ENCODE results near the gene POLR2J. TPM values are rescaled to one million over a fixed set of nuclear protein-coding genes. Genes with fewer than 3 reads are reported as not detected.
A peak's percentile ranks its signal among the peaks of the same experiment; 100 is the strongest.

POLR2J gene
- total and polyA plus RNA-seq, 2 experiments from 2014 or later: 32.2 to 167 TPM

DNA sequence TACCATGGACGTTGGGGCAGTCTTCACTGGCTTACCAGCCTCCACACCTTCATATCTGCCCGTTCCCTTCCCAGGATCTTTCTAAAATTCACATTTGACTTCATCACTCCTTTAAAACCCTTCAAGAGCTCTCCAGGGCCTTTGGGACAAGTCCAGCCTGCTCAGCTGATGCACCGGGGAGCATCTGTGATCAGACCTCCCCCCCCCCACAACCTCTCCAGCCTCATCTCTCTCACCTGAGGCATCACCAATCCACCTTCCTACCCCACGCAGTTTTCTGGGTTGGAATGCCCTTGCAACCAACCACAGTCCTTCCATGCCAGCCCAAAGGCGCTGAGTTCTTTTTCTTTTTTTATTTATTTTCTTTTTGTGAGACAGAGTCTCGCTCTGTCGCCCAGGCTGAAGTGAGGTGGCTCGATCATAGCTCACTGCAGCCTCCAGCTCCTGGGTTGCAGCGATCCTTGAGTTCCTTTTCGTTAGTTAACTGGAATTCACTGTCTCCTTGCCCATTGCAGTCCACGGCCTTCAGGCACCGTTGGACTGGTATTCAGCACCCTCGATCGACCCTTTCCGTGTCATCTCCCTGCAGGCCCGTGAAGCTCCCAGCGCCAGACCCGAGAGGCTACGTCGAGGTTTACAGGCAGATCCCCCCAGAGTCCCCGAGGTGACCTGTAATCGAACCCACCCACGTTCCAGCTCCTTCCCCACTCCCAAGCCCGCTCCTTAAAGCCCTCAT is 14.7 kb downstream of the POLR2J start:
- Histone ChIP-seq H3K4me3 (peak overlapping the region; percentile 99), H3K4me1 (ENCODE audit: insufficient read depth) (0 out of 2 replicates have a peak, but pooled peaks cover 11% of the 10 kb centered on the region), H4K20me1 (replicated peaks; ENCODE audit: insufficient read depth) (no peaks in the 10 kb centered on the region), H3K36me3 (ENCODE audit: insufficient read depth) (no peaks in the 10 kb centered on the region), H3F3A (replicated peaks; ENCODE audit: low read depth) (peaks cover 6% of the 10 kb centered on the region; the same call in 1 of the 2 replicates), H2AFZ (peak overlapping the region; percentile 100), H3K4me2 (peak overlapping the region; percentile 98), H3K27ac (ENCODE audit: low read depth) (no peak overlapping the region), H3K9me2 (ENCODE audit: insufficient read depth) (no peaks in the 10 kb centered on the region), H3K27me3 (ENCODE audit: insufficient read depth) (no peaks in the 10 kb centered on the region), H3K79me2 (replicated peaks; ENCODE audit: insufficient read depth) (peaks cover 21% of the 10 kb centered on the region)
- peaks cover 16% of the 10 kb centered on the region for H3K27me3 Mint-ChIP-seq (ENCODE audit: insufficient read depth, low read depth, poor library complexity)
- TF ChIP-seq CREB1 (CRISPR knock-in tag; IDR thresholded peaks at IDR 0.05; ENCODE audit: low read depth) (no peak), REST (IDR thresholded peaks at IDR 0.05; ENCODE audit: unreplicated experiment) (no peak), ZNF114 (CRISPR knock-in tag; IDR thresholded peaks at IDR 0.05) (no peak), JUNB (IDR thresholded peaks at IDR 0.05; ENCODE audit: unreplicated experiment) (no peak), EZH2 (IDR thresholded peaks at IDR 0.05; ENCODE audit: low read depth, unreplicated experiment) (no peak), STAT1 (IDR thresholded peaks at IDR 0.05; ENCODE audit: unreplicated experiment) (no peak), EZH2phosphoT487 (IDR thresholded peaks at IDR 0.05; ENCODE audit: unreplicated experiment) (no peak), ZNF331 (CRISPR knock-in tag; IDR thresholded peaks at IDR 0.05; ENCODE audit: low read depth) (no peak)
- TF ChIP-seq, protein P1, sequence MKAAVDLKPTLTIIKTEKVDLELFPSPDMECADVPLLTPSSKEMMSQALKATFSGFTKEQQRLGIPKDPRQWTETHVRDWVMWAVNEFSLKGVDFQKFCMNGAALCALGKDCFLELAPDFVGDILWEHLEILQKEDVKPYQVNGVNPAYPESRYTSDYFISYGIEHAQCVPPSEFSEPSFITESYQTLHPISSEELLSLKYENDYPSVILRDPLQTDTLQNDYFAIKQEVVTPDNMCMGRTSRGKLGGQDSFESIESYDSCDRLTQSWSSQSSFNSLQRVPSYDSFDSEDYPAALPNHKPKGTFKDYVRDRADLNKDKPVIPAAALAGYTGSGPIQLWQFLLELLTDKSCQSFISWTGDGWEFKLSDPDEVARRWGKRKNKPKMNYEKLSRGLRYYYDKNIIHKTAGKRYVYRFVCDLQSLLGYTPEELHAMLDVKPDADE (IDR thresholded peaks at IDR 0.05): no peak
- TF ChIP-seq, protein P2, sequence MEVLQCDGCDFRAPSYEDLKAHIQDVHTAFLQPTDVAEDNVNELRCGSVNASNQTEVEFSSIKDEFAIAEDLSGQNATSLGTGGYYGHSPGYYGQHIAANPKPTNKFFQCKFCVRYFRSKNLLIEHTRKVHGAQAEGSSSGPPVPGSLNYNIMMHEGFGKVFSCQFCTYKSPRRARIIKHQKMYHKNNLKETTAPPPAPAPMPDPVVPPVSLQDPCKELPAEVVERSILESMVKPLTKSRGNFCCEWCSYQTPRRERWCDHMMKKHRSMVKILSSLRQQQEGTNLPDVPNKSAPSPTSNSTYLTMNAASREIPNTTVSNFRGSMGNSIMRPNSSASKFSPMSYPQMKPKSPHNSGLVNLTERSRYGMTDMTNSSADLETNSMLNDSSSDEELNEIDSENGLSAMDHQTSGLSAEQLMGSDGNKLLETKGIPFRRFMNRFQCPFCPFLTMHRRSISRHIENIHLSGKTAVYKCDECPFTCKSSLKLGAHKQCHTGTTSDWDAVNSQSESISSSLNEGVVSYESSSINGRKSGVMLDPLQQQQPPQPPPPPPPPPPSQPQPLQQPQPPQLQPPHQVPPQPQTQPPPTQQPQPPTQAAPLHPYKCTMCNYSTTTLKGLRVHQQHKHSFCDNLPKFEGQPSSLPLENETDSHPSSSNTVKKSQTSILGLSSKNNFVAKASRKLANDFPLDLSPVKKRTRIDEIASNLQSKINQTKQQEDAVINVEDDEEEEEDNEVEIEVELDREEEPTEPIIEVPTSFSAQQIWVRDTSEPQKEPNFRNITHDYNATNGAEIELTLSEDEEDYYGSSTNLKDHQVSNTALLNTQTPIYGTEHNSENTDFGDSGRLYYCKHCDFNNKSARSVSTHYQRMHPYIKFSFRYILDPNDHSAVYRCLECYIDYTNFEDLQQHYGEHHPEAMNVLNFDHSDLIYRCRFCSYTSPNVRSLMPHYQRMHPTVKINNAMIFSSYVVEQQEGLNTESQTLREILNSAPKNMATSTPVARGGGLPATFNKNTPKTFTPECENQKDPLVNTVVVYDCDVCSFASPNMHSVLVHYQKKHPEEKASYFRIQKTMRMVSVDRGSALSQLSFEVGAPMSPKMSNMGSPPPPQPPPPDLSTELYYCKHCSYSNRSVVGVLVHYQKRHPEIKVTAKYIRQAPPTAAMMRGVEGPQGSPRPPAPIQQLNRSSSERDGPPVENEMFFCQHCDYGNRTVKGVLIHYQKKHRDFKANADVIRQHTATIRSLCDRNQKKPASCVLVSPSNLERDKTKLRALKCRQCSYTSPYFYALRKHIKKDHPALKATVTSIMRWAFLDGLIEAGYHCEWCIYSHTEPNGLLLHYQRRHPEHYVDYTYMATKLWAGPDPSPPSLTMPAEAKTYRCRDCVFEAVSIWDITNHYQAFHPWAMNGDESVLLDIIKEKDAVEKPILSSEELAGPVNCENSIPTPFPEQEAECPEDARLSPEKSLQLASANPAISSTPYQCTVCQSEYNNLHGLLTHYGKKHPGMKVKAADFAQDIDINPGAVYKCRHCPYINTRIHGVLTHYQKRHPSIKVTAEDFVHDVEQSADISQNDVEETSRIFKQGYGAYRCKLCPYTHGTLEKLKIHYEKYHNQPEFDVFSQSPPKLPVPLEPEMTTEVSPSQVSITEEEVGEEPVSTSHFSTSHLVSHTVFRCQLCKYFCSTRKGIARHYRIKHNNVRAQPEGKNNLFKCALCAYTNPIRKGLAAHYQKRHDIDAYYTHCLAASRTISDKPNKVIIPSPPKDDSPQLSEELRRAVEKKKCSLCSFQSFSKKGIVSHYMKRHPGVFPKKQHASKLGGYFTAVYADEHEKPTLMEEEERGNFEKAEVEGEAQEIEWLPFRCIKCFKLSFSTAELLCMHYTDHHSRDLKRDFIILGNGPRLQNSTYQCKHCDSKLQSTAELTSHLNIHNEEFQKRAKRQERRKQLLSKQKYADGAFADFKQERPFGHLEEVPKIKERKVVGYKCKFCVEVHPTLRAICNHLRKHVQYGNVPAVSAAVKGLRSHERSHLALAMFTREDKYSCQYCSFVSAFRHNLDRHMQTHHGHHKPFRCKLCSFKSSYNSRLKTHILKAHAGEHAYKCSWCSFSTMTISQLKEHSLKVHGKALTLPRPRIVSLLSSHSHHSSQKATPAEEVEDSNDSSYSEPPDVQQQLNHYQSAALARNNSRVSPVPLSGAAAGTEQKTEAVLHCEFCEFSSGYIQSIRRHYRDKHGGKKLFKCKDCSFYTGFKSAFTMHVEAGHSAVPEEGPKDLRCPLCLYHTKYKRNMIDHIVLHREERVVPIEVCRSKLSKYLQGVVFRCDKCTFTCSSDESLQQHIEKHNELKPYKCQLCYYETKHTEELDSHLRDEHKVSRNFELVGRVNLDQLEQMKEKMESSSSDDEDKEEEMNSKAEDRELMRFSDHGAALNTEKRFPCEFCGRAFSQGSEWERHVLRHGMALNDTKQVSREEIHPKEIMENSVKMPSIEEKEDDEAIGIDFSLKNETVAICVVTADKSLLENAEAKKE (CRISPR knock-in tag; IDR thresholded peaks at IDR 0.05): no peak
- H3K27ac Mint-ChIP-seq: peak overlapping the region; percentile 88
- peaks cover 3% of the 10 kb centered on the region; the same call in 1 of the 3 replicates for H3K9me3 Mint-ChIP-seq
- peak; percentile 6 for ATAC-seq
- peaks cover 18% of the 10 kb centered on the region for H3K4me1 Mint-ChIP-seq
- peak overlapping the region; percentile 98 for H3K4me3 Mint-ChIP-seq
- peaks cover 16% of the 10 kb centered on the region for H3K36me3 Mint-ChIP-seq (ENCODE audit: low read depth)
- DNase-seq (ENCODE audit: low spot score): no peak
